ENCODE results near the gene CDKN2AIPNL. TPM values are rescaled to one million over a fixed set of nuclear protein-coding genes. Genes with fewer than 3 reads are reported as not detected.

The CDKN2AIPNL gene
- total RNA-seq, 2 experiments from 2014 or later, result 12.8 to 15.5 TPM

- peak overlapping the region; percentile 97 for H3K27ac Mint-ChIP-seq
- POLR2A ChIA-PET, result interaction anchor here (0.8 to 7.2 kb wide), 10 partner anchors 9 to 504 kb away, joined by 3 to 145 read pairs (median 5); partner anchors contain the start of genes CDKN2AIPNL, JADE2, PPP2CA and TXNDC15
- intact Hi-C loops (cut with DNase I, micrococcal nuclease), result loop anchor here (2.0 to 10.0 kb wide), 8 partner anchors 40 to 534 kb away; partner anchors contain the start of genes CDKN2AIPNL (in 2 of the 2), C5orf24 (in 1 of the 2), CAMLG (in 1 of the 2) and PCBD2 (in 1 of the 2)
These were observed 41.3 kb downstream of the CDKN2AIPNL start for GRCh38 chr5:134370311-134370870.

DNA sequence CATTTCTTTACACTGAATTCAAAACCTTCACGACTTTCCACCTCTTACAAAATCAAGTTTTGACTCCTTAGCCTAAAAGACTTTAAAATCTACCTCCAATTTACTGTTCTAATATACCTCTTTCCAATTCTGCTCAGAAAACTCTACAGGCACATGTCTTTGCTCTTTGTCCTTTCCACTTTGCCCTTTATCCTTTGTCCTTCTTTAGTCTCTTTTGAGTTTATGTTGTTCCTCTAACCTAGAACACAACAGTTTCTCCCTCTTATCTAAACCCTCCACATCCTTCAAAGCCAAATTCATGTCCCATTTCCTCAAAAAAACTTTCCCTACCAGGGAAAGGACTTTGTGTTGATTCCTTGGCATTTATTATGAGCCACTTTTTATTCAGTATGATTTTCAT, 46.1 kb downstream of the CDKN2AIPNL start:
- intact Hi-C loops (cut with DNase I, micrococcal nuclease), result loop anchor here (2.0 to 5.0 kb wide), 4 partner anchors 15 to 358 kb away; partner anchors contain the start of genes PPP2CA (in 1 of the 2) and SAR1B (in 1 of the 2)
- ATAC-seq (ENCODE audit: poor library complexity), result no peak
- no peaks in the 10 kb centered on the region for H3K27me3 Mint-ChIP-seq
- no peak for DNase-seq
- peaks cover 10% of the 10 kb centered on the region for H3K36me3 Mint-ChIP-seq (ENCODE audit: low read depth)
- CTCF ChIA-PET, result no interaction called here
- TF ChIP-seq, protein P1, sequence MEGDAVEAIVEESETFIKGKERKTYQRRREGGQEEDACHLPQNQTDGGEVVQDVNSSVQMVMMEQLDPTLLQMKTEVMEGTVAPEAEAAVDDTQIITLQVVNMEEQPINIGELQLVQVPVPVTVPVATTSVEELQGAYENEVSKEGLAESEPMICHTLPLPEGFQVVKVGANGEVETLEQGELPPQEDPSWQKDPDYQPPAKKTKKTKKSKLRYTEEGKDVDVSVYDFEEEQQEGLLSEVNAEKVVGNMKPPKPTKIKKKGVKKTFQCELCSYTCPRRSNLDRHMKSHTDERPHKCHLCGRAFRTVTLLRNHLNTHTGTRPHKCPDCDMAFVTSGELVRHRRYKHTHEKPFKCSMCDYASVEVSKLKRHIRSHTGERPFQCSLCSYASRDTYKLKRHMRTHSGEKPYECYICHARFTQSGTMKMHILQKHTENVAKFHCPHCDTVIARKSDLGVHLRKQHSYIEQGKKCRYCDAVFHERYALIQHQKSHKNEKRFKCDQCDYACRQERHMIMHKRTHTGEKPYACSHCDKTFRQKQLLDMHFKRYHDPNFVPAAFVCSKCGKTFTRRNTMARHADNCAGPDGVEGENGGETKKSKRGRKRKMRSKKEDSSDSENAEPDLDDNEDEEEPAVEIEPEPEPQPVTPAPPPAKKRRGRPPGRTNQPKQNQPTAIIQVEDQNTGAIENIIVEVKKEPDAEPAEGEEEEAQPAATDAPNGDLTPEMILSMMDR (IDR thresholded peaks at IDR 0.05), result no peak
- no peak overlapping the region for H3K4me3 ChIP-seq (ENCODE audit: low read length)
- peak overlapping the region; percentile 14 for H3K4me3 Mint-ChIP-seq
- POLR2A ChIA-PET, result no interaction called here
- peaks cover 26% of the 10 kb centered on the region for H3K4me1 Mint-ChIP-seq (ENCODE audit: low read depth)
- no peaks in the 10 kb centered on the region for H3K9me3 ChIP-seq (ENCODE audit: control insufficient read depth in 1 of 2, insufficient read depth in 1 of 2, low read length in 2 of 2)
- H3K4me1 ChIP-seq (ENCODE audit: insufficient read depth, low read length), result peaks cover 22% of the 10 kb centered on the region
- H3K27me3 ChIP-seq (ENCODE audit: control insufficient read depth in 1 of 2, insufficient read depth in 2 of 2, low read length in 2 of 2), result no peaks in the 10 kb centered on the region
- no peaks in the 10 kb centered on the region for H3K9me3 Mint-ChIP-seq
- H3K27ac Mint-ChIP-seq, result no peak overlapping the region
- no peak overlapping the region for H3K27ac ChIP-seq (ENCODE audit: low read depth in 1 of 2, low read length in 2 of 2)
- no peaks in the 10 kb centered on the region for H3K36me3 ChIP-seq (ENCODE audit: insufficient read depth, low read length)

More at GRCh38 chr5:134370311-134370870, 41.3 kb downstream of the CDKN2AIPNL start:
- Histone ChIP-seq H3K4me3 (ENCODE audit: low read length) (peak overlapping the region; percentile 100), H3K27me3 (ENCODE audit: control insufficient read depth in 1 of 2, insufficient read depth in 2 of 2, low read length in 2 of 2) (no peaks in the 10 kb centered on the region), H3K27ac (ENCODE audit: low read depth in 1 of 2, low read length in 2 of 2) (peak overlapping the region; percentile 97 to 98), H3K4me1 (ENCODE audit: insufficient read depth, low read length) (peaks cover 35% of the 10 kb centered on the region), H3K36me3 (ENCODE audit: insufficient read depth, low read length) (peaks cover 9% of the 10 kb centered on the region), H3K9me3 (ENCODE audit: control insufficient read depth in 1 of 2, insufficient read depth in 1 of 2, low read length in 2 of 2) (no peaks in the 10 kb centered on the region)
- peak in 2 of 14 experiments; percentile 6 to 33 for DNase-seq
- peaks cover 4% of the 10 kb centered on the region for H3K27me3 Mint-ChIP-seq
- TF ChIP-seq, protein P1 (IDR thresholded peaks at IDR 0.05), result no peak
- peak; percentile 20 for ATAC-seq (ENCODE audit: poor library complexity)
- H3K4me3 Mint-ChIP-seq, result peak overlapping the region; percentile 96
- peaks cover 53% of the 10 kb centered on the region for H3K36me3 Mint-ChIP-seq (ENCODE audit: low read depth)
- H3K4me1 Mint-ChIP-seq (ENCODE audit: low read depth), result peaks cover 66% of the 10 kb centered on the region
- CTCF ChIA-PET, result interaction anchor here (0.6 to 1.7 kb wide), 2 partner anchors 38 to 368 kb away, joined by 3 to 4 read pairs; partner anchors contain the start of gene CAMLG
- no peaks in the 10 kb centered on the region for H3K9me3 Mint-ChIP-seq

GRCh38 chr5:134355681-134356080, 56.0 kb downstream of the CDKN2AIPNL start:
- intact Hi-C loops (cut with DNase I, micrococcal nuclease), result no loop called here

More at GRCh38 chr5:134355681-134356080, 56.0 kb downstream of the CDKN2AIPNL start:
- Histone ChIP-seq H3K27ac (ENCODE audit: low read depth in 1 of 2, low read length in 2 of 2) (no peak overlapping the region), H3K36me3 (ENCODE audit: insufficient read depth, low read length) (no peaks in the 10 kb centered on the region), H3K27me3 (ENCODE audit: control insufficient read depth in 1 of 2, insufficient read depth in 2 of 2, low read length in 2 of 2) (no peaks in the 10 kb centered on the region), H3K9me3 (ENCODE audit: control insufficient read depth in 1 of 2, insufficient read depth in 1 of 2, low read length in 2 of 2) (no peaks in the 10 kb centered on the region), H3K4me3 (ENCODE audit: low read length) (no peak overlapping the region), H3K4me1 (ENCODE audit: insufficient read depth, low read length) (no peaks in the 10 kb centered on the region)
- Mint-ChIP-seq H3K4me3 (no peak overlapping the region), H3K4me1 (ENCODE audit: low read depth) (no peaks in the 10 kb centered on the region), H3K27ac (no peak overlapping the region), H3K36me3 (ENCODE audit: low read depth) (no peaks in the 10 kb centered on the region), H3K9me3 (no peaks in the 10 kb centered on the region), H3K27me3 (no peaks in the 10 kb centered on the region)
- CTCF ChIA-PET, result no interaction called here
- TF ChIP-seq, protein P1 (IDR thresholded peaks at IDR 0.05), result no peak
- POLR2A ChIA-PET, result interaction anchor here (1.1 kb wide), 1 partner anchor 23 kb away, joined by 4 read pairs; no protein-coding TSS in a partner anchor
- ATAC-seq (ENCODE audit: poor library complexity), result no peak
- DNase-seq, result no peak

Other genes with a start within 250 kb of the CDKN2AIPNL start
- 100 to 1,000 TPM; 303 to 314 TPM for gene SKP1, start 234.9 kb downstream of the CDKN2AIPNL start, total RNA-seq
- gene PPP2CA, start 185.8 kb downstream of the CDKN2AIPNL start, total RNA-seq, result 100 to 1,000 TPM; 188 to 195 TPM
- under 1 TPM; 0.38 to 0.56 TPM for gene CDKL3, start 44.7 kb downstream of the CDKN2AIPNL start, total RNA-seq
- gene UBE2B, start 40.3 kb downstream of the CDKN2AIPNL start, total RNA-seq, result 100 to 1,000 TPM; 225 to 228 TPM
- gene JADE2, start 113.8 kb upstream of the CDKN2AIPNL start, total RNA-seq, result 100 to 1,000 TPM; 120 to 124 TPM
- gene SAR1B, start 220.9 kb upstream of the CDKN2AIPNL start, total RNA-seq, result 10 to 100 TPM; 36.2 to 40.1 TPM
- 10 to 100 TPM; 11.7 to 12.3 TPM for gene SEC24A, start 236.9 kb upstream of the CDKN2AIPNL start, total RNA-seq